GM12878 (cell line): ENCODE results near the gene INTS6L. TPM values are rescaled to one million over a fixed set of nuclear protein-coding genes. Genes with fewer than 3 reads are reported as not detected.

Experiments used
- ATAC-seq: fragments of 200-7000 bp; cut with Tn5 transposase; 3 replicates; pipeline ENCODE4 v1.9.1; 2020; ENCODE audit warnings: mild to moderate bottlenecking, moderate library complexity
- BruUV-seq: library from RNA; stranded (reverse); fragments of 400-500 nt; replicated peaks from 2 replicates; lab custom pipeline; 2021; lab: Mats Ljungman, UMichigan
- CTCF ChIA-PET: fragments of 300-600 bp; sonication (Branson Sonifier 250); formaldehyde crosslinking; extraction: SDS; loops from one replicate; lab custom pipeline; 2021; ENCODE audit warnings: inconsistent platforms; lab: Yijun Ruan, JAX
- POLR2A ChIA-PET: fragments of 350-600 bp; formaldehyde crosslinking; extraction: SDS; loops from one replicate; lab custom pipeline; 2021; ENCODE audit warnings: inconsistent platforms; lab: Charles Lee
- RAD21 ChIA-PET: fragments of 300-600 bp; sonication (Branson Sonifier 250); formaldehyde crosslinking; loops from one replicate; lab custom pipeline; 2023; ENCODE audit warnings: antibody characterized with exemption; ENCODE audit not compliant: unreplicated experiment; lab: Charles Lee
- SMC1A ChIA-PET: fragments of 300-600 bp; sonication (Branson Sonifier 250); formaldehyde crosslinking; loops from one replicate; lab custom pipeline; 2023; ENCODE audit not compliant: unreplicated experiment, uncharacterized antibody; lab: Charles Lee
- DNase-seq: peaks from one replicate; pipeline ENCODE4 v3.0.0-alpha.2; 2011; ENCODE audit warnings: low read depth, low spot score
- FAIRE-seq: peaks from 3 replicates; lab custom pipeline; 2011; peaks lifted over from hg19 to GRCh38; lab: Jason Lieb, UNC
- H2AFZ ChIP-seq: 2 replicates; pipeline ENCODE4 v1.6.0; 2011; ENCODE audit warnings: low read depth, low read length, control low read depth; ENCODE audit not compliant: control insufficient read depth
- H3K27ac ChIP-seq: 2 replicates; pipeline ENCODE4 v1.5.1; 2011; ENCODE audit warnings: control low read depth; ENCODE audit not compliant: control insufficient read depth, insufficient read depth
- H3K27me3 ChIP-seq, 2 experiments: replicated peaks in 1 of 2; 2 replicates each; pipeline versions ENCODE4 v1.6.0 to v1.6.1; 2011; ENCODE audit warnings: low read length in 1 of 2; ENCODE audit not compliant: control insufficient read depth in 2 of 2, insufficient read depth in 2 of 2
- H3K36me3 ChIP-seq, 2 experiments: 2 replicates each; pipeline ENCODE4 v1.5.1; 2011; ENCODE audit warnings: low read length in 1 of 2; ENCODE audit not compliant: control insufficient read depth in 2 of 2, insufficient read depth in 2 of 2
- H3K4me1 ChIP-seq: 2 replicates; pipeline ENCODE4 v1.6.1; 2011; ENCODE audit warnings: mild to moderate bottlenecking, low read length, moderate library complexity, mixed read lengths; ENCODE audit not compliant: control insufficient read depth, insufficient read depth
- H3K4me2 ChIP-seq: 2 replicates; pipeline ENCODE4 v1.6.0; 2011; ENCODE audit warnings: control low read depth; ENCODE audit not compliant: control insufficient read depth, insufficient read depth
- H3K4me3 ChIP-seq: fragments of 200-600 bp; sonication (generic); 2 replicates; pipeline ENCODE4 v1.5.1; 2016
- H3K79me2 ChIP-seq: 2 replicates; pipeline ENCODE4 v1.6.0; 2011; ENCODE audit warnings: low read length; ENCODE audit not compliant: control insufficient read depth, insufficient read depth
- H3K9ac ChIP-seq: 2 replicates; pipeline ENCODE4 v1.8.0; 2011; ENCODE audit warnings: low read length, control low read depth, mixed read lengths; ENCODE audit not compliant: control insufficient read depth, insufficient read depth
- H3K9me3 ChIP-seq: replicated peaks from 3 replicates; pipeline ENCODE4 v1.5.1; 2011; ENCODE audit warnings: mild to moderate bottlenecking, low read length; ENCODE audit not compliant: control insufficient read depth, insufficient read depth
- H4K20me1 ChIP-seq: 2 replicates; pipeline ENCODE4 v1.6.0; 2011; ENCODE audit not compliant: control insufficient read depth, insufficient read depth
- ATF7 ChIP-seq: fragments of 450-650 bp; IDR thresholded peaks from 2 replicates; pipeline ENCODE4 v1.6.1; 2016; ENCODE audit warnings: low read depth, mild to moderate bottlenecking
- CHD1 ChIP-seq: IDR thresholded peaks from 2 replicates; pipeline ENCODE4 v1.6.1; 2012; ENCODE audit warnings: low read depth, low read length, improper control_type of control experiment
- CHD4 ChIP-seq: fragments of 200-600 bp; sonication (generic); IDR thresholded peaks from 2 replicates; pipeline ENCODE4 v1.6.1; 2016; ENCODE audit warnings: mild to moderate bottlenecking
- EZH2 ChIP-seq: IDR thresholded peaks from 2 replicates; pipeline ENCODE4 v1.6.1; 2012; ENCODE audit warnings: low read depth, mild to moderate bottlenecking, control low read depth, inconsistent platforms, low read length, borderline replicate concordance; ENCODE audit not compliant: control insufficient read depth
- HSF1 ChIP-seq: fragments of 150-350 bp; IDR thresholded peaks from 2 replicates; pipeline ENCODE4 v1.6.1; 2014; ENCODE audit warnings: mild to moderate bottlenecking, low read depth, low read length
- IKZF1 ChIP-seq: fragments of 450-650 bp; conservative IDR thresholded peaks from 2 replicates; pipeline ENCODE4 v1.6.1; 2017; ENCODE audit warnings: antibody characterized with exemption, mild to moderate bottlenecking
- JUND ChIP-seq: IDR thresholded peaks from 2 replicates; pipeline ENCODE4 v1.6.1; 2012; ENCODE audit warnings: low read depth, mild to moderate bottlenecking, low read length, improper control_type of control experiment, moderate library complexity
- LARP7 ChIP-seq: fragments of 450-650 bp; IDR thresholded peaks from 2 replicates; pipeline ENCODE4 v1.6.1; 2017; ENCODE audit warnings: mild to moderate bottlenecking
- MLLT1 ChIP-seq: fragments of 450-650 bp; IDR thresholded peaks from 2 replicates; pipeline ENCODE4 v1.6.1; 2016; ENCODE audit warnings: mild to moderate bottlenecking
- NRF1 ChIP-seq: conservative IDR thresholded peaks from 2 replicates; pipeline ENCODE4 v1.6.1; 2011; ENCODE audit warnings: mild to moderate bottlenecking, low read depth, low read length, improper control_type of control experiment
- PML ChIP-seq: IDR thresholded peaks from 2 replicates; pipeline ENCODE4 v1.6.1; 2012; ENCODE audit warnings: low read length, inconsistent platforms
- RAD51 ChIP-seq: fragments of 450-650 bp; IDR thresholded peaks from 2 replicates; pipeline ENCODE4 v1.6.1; 2016; ENCODE audit warnings: moderate library complexity, mild to moderate bottlenecking, inconsistent platforms
- RB1 ChIP-seq: fragments of 450-650 bp; formaldehyde crosslinking; IDR thresholded peaks from 2 replicates; pipeline ENCODE4 v1.6.1; 2017; ENCODE audit warnings: mild to moderate bottlenecking, borderline replicate concordance
- RBBP5 ChIP-seq: fragments of 200-600 bp; sonication (generic); conservative IDR thresholded peaks from 2 replicates; pipeline ENCODE4 v1.6.1; 2016
- YBX1 ChIP-seq: fragments of 450-650 bp; IDR thresholded peaks from 2 replicates; pipeline ENCODE4 v1.6.1; 2016; ENCODE audit warnings: antibody characterized with exemption
- WGBS: methylation state at CpG from one replicate; pipeline ENCODE4 v1.1.6; 2016; ENCODE audit warnings: low lambda C conversion rate; ENCODE audit not compliant: insufficient replicate concordance, insufficient coverage; ENCODE audit errors: missing lambda C conversion rate; 5-methylcytosine and 5-hydroxymethylcytosine counted together
- in situ Hi-C: fragments of 300-500 bp; cut with MboI; formaldehyde crosslinking; loops from 9 replicates; pipeline ENCODE4 v1.14.3; 2018; ENCODE audit warnings: mixed read lengths
- intact Hi-C: fragments of 100-400 bp; cut with micrococcal nuclease; formaldehyde crosslinking; loops from one replicate; pipeline ENCODE4 v1.14.2; 2022; ENCODE audit not compliant: unreplicated experiment
- polyA plus RNA-seq, 11 experiments: library from polyadenylated mRNA; depleted of rRNA in 4 of 11; unstranded in 6 of 11; stranded (reverse) in 5 of 11; fragments of >200 nt; fragmentation: Nextera tagmentation in 4 of 11; fragmentation: Illumina TruSeq in 1 of 11; extraction: Ambion mirVana in 4 of 11; extraction: Trizol in 1 of 11; gene quantifications; 1 replicate in 1 of 11; 2 replicates in 10 of 11; pipeline versions ENCODE4 v1.2.1 to v1.2.3, GENCODE V29; 2011 to 2016; ENCODE audit warnings: inconsistent platforms in 2 of 11, missing spikeins in 2 of 11, low read depth in 1 of 11
- total RNA-seq, 4 experiments: library from RNA; depleted of rRNA in 3 of 4; stranded (reverse); fragments of >200 nt in 3 of 4; fragmentation: Illumina TruSeq in 1 of 4; extraction: Trizol in 1 of 4; gene quantifications; 2 replicates each; pipeline versions ENCODE4 v1.2.1 to v1.2.3, GENCODE V29; 2013 to 2021
- TF ChIP-seq, protein P1 (sequence below): fragments of 450-650 bp; IDR thresholded peaks from 2 replicates; pipeline ENCODE4 v1.6.1; 2017; ENCODE audit warnings: antibody characterized with exemption, mild to moderate bottlenecking, moderate library complexity
- TF ChIP-seq, protein P2 (sequence below): IDR thresholded peaks from 2 replicates; pipeline ENCODE4 v1.6.1; 2012; ENCODE audit warnings: low read depth, low read length, improper control_type of control experiment

The INTS6L gene
- total and polyA plus RNA-seq, 10 of the 15 experiments (the other 5 are each of a cell fraction or from before 2014, with no cell fraction given) = 4.9 to 84.9 (median 15.3) TPM

DNA sequence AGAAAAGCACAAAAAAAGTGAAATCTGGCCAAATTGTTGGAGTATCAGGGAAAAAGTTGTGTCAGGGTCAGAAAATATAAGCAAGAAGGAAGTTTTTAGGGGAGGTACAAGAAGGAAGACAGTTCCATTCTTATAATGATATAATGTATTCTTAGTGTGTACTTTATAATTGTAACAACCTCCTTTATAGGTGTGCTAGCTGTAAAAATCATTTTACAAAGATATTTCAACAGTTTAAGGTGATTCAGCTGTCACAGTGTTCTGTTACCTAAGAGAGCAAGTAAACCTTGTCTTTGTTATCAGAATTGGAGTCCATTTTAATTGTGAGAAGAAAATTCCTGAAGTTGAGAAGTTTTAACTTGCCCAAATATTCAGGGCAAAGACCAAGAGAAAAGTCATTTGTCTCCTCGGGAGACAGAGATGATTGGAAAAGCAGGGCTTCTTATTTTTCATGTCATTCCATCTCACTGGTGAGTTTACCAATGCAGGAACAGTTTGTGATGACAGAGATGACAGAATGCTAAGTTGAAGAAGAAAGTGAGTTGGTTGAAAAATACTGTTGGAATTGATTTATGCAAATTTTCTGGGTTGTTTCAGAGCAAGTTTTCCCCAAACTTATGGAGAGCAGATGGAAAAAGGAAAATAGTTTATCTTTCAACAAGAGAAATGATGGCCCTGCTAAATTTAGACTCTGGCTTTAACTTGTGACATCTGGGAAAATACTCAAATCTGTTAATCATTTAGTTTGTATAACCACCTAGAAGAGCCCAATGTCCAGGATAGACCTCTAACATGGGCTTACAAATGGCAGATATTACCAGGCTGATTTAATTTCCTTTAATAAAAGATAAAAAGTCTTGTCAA is 14.8 kb downstream of the INTS6L start:
- H3K27me3 ChIP-seq = no peaks in the 10 kb centered on the region
- POLR2A ChIA-PET = interaction anchor here (1.1 kb wide), 1 partner anchor 14 kb away, joined by 3 read pairs; no protein-coding TSS in a partner anchor
- SMC1A ChIA-PET = interaction anchor here (1.0 to 1.1 kb wide), 2 partner anchors 9 to 32 kb away, joined by 3 read pairs; no protein-coding TSS in a partner anchor
- no peak overlapping the region for H3K27ac ChIP-seq
- H2AFZ ChIP-seq = no peak overlapping the region
- no peaks in the 10 kb centered on the region for H3K4me1 ChIP-seq
- no peak overlapping the region for H3K9ac ChIP-seq
- intact Hi-C loops (no loop called here), in situ Hi-C loops (no loop called here)
- no peak overlapping the region for H3K4me3 ChIP-seq
- CTCF ChIA-PET = interaction anchor here (0.9 to 1.1 kb wide), 3 partner anchors 9 to 18 kb away, joined by 3 to 4 read pairs (median 4); no protein-coding TSS in a partner anchor
- no TSS peak for BruUV-seq
- WGBS = 35% methylated on average over 1 of the region's 1 CpG
- FAIRE-seq (peak; percentile 27), DNase-seq (no peak), ATAC-seq (no peak)
- H3K36me3 ChIP-seq = no peaks in the 10 kb centered on the region
- no peaks in the 10 kb centered on the region for H3K79me2 ChIP-seq
- no peak overlapping the region for H3K4me2 ChIP-seq
- H4K20me1 ChIP-seq = no peaks in the 10 kb centered on the region
- TF ChIP-seq IKZF1 (no peak), RBBP5 (no peak), RB1 (no peak), PML (no peak), ATF7 (no peak), MLLT1 (no peak), RAD51 (no peak), HSF1 (no peak), CHD4 (no peak), CHD1 (no peak), EZH2 (no peak), YBX1 (no peak), NRF1 (no peak), JUND (no peak), LARP7 (no peak)
- TF ChIP-seq, protein P1, sequence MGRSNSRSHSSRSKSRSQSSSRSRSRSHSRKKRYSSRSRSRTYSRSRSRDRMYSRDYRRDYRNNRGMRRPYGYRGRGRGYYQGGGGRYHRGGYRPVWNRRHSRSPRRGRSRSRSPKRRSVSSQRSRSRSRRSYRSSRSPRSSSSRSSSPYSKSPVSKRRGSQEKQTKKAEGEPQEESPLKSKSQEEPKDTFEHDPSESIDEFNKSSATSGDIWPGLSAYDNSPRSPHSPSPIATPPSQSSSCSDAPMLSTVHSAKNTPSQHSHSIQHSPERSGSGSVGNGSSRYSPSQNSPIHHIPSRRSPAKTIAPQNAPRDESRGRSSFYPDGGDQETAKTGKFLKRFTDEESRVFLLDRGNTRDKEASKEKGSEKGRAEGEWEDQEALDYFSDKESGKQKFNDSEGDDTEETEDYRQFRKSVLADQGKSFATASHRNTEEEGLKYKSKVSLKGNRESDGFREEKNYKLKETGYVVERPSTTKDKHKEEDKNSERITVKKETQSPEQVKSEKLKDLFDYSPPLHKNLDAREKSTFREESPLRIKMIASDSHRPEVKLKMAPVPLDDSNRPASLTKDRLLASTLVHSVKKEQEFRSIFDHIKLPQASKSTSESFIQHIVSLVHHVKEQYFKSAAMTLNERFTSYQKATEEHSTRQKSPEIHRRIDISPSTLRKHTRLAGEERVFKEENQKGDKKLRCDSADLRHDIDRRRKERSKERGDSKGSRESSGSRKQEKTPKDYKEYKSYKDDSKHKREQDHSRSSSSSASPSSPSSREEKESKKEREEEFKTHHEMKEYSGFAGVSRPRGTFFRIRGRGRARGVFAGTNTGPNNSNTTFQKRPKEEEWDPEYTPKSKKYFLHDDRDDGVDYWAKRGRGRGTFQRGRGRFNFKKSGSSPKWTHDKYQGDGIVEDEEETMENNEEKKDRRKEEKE = no peak
- TF ChIP-seq, protein P2, sequence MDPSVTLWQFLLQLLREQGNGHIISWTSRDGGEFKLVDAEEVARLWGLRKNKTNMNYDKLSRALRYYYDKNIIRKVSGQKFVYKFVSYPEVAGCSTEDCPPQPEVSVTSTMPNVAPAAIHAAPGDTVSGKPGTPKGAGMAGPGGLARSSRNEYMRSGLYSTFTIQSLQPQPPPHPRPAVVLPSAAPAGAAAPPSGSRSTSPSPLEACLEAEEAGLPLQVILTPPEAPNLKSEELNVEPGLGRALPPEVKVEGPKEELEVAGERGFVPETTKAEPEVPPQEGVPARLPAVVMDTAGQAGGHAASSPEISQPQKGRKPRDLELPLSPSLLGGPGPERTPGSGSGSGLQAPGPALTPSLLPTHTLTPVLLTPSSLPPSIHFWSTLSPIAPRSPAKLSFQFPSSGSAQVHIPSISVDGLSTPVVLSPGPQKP = no peak
- no peaks in the 10 kb centered on the region for H3K9me3 ChIP-seq
- RAD21 ChIA-PET = interaction anchor here (1.2 to 1.9 kb wide), 2 partner anchors 10 to 16 kb away, joined by 3 to 5 read pairs; no protein-coding TSS in a partner anchor
